GM19099 (cell line): ENCODE measurements around the gene COL5A1.

ENCODE experiments used
- POLR2A ChIP-seq: IDR thresholded peaks from 3 replicates; pipeline ENCODE4 v1.6.1; 2011; ENCODE audit warnings: low read depth; ENCODE audit not compliant: insufficient read length; ENCODE audit errors: extremely low read depth

COL5A1 gene

GRCh38 chr9:134653259-134654009, 11.8 kb downstream of the COL5A1 start:
- TF ChIP-seq POLR2A, result no peak

- no peak for TF ChIP-seq POLR2A
Measured at GRCh38 chr9:134655101-134655500, 13.5 kb downstream of the COL5A1 start.

DNA sequence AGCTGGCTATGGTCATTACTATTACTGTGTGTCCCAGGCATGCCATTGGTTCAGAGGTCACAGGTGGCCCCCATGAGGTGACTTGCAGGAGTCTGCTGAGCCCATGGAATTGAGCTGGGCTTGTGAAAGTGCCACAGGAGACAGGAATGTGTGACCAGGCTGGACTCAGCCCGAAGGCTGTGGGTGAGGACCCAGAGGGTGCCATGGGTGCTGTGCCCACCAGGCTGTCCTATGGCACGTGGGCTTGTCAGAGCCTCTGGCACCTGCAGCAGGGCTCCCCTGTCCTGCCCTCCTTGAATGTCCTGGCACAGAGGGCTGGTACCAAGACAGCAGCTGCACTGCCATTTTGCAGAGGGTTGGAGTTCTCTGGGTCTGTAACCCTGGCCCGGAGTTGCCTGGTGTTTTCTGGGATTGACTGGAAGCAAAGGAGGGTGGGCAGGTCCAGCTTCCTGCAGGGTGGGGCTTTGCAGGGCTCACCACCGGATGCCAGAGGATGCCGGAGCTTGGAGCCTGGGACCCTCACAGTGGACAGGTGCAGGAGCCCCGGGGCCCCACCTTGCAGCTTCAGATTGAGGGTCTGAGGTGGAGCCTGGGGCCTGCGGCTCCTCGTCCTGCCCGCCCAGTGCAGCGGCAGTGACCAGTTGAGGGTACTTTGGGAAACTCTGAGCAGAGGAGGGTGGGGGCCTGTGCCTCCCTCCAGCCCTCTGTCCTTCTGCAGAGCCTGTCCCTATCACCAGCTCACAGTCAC, 14.2 kb downstream of the COL5A1 start:
- TF ChIP-seq POLR2A, result no peak

DNA sequence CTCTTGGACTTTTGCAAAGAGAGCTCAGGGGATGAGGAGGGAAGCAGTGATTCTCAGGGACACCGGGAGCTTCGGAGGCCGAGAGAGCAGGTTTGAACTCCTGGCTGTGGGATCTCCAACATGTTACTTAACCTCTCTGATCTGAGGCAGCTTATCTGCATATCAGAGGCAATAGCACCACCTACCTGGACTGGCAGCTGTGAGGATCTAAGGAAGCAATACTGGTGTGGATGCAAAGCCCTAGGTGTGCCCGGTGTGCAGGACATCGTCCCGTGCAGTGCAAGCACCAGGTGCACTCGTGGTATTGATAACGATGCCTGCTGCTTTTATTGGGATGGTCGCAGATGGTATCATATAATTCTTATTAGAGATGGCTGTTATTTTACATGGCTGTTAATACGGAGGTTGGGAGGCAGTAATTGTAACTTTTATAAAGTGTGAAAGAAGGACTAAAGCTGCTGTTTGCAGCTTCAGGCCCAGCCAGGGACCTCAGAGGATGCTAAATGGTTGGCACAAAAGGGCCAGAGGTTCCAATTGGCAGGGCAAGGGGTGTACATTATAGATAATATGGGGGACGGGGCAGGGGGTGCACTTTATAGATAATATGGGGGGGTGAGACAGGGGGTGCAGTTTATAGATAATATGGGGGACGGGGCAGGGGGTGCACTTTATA, 14.9 kb downstream of the COL5A1 start:
- no peak for TF ChIP-seq POLR2A

- TF ChIP-seq POLR2A, result no peak
Measured at GRCh38 chr9:134657666-134658377, 16.2 kb downstream of the COL5A1 start.

GRCh38 chr9:134658378-134658955, 16.9 kb downstream of the COL5A1 start:
- no peak for TF ChIP-seq POLR2A

GRCh38 chr9:134659688-134660131, 18.1 kb downstream of the COL5A1 start:
- no peak for TF ChIP-seq POLR2A

DNA sequence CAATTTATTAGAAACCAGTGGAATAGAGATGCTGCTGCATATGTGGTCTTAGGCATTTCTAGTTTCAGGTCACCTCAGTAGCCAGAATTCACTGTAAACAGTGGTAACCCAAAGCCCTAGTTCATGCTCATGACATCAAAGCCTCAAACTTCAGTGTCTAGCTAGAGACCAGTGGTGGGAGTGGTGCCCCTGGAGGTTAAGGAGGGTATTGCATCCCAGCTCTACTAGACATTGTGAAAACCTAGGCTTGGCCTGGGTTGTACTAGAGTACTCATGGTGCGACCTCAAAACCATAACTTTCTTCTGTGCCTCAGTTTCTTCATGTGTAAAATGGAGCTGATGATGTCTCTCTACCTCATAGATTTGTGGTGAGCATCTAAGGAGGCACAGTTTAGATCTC, 18.8 kb downstream of the COL5A1 start:
- no peak for TF ChIP-seq POLR2A

DNA sequence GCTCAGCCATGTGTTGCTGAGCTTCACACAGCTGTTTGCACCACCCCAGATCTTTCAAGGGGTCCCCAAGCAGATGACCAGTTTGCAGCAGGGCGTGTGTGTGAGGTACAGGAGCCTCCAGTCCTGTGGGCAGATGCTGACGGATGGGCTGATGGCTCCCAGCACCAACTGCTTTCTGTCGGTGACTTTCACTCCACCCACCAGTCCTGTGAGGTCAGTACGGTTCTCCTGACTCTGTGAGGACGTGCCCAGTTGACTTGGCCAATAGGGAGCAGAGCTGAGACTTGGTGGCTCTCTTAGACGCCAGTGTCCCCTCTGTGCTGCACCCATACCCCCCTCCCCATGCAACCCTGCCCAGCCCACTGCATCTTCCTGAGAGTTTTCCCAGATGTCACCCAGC, 19.7 kb downstream of the COL5A1 start:
- no peak for TF ChIP-seq POLR2A

DNA sequence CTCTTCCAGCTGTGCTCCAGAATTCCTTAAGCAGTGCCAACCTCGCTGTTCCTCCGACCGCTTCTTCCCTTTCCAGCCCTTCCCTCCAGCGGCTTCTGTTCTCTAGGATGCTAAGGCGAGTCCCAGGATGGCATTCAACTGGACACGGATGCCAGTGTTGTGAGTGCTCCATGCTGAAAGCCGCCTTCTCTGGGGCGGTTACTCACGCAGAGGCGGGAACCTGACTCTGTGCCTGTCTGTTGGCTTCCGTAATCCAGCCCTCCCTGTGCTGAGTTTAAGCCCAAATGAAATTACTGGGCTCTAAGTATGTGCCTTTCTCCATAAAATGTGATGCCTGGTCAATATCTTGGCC, 20.2 kb downstream of the COL5A1 start:
- no peak for TF ChIP-seq POLR2A

DNA sequence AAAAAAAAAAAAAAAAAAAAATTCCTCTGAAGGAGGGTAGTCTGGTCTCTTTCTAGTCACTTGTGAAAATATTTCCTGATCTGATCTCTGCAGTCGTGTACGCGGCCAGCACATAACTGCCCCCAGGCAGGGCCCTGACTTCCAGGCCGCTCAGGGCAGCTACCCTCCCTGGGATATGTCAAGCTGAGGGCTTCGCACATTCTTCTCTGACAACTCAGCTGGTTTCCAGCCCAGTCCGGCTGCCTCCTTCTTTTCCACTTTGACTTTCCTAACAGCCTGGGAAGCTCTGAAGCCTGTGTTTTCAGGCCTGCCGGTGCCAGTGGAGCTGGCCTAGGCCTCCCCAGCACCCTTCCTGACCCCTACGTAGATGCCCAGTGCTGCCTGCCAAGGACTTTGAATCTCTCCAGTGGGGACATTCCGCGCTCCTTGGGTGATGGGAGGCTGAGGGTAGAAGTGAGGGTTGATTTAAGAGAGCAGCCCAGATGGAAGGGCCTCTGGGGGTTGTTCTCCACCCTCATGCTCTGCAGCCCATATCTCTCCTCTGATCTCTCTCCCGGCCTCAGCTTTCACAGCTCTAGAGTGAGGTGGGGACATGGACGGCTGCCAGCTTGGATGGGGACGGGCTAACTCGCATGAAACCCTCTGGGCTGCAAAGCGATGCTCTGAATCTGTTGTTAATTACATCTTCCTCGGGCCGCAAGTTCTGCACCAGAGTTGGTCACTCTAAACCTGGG, 20.7 kb downstream of the COL5A1 start:
- TF ChIP-seq POLR2A, result no peak

GRCh38 chr9:134663084-134663483, 21.5 kb downstream of the COL5A1 start:
- no peak for TF ChIP-seq POLR2A

- TF ChIP-seq POLR2A, result no peak
Measured at GRCh38 chr9:134663753-134664415, 22.3 kb downstream of the COL5A1 start.

DNA sequence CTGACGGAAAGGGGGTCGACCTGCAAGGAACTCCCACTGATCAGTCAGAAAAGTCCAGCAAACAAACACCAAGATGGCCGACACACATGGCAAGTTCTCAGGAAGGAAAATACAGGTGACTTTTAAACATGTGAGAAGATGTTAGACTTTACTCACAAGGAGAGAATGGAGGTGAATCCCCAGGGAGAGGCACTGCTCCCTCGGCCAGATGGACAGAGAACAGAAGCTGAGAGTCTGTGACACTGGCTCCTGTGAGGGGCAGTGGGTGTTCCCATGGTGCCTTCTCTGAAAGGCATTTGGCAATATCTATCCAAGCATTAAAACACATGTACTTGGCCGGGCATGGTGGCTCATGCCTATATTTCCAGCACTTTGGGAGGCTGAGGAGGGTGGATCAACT, 22.8 kb downstream of the COL5A1 start:
- TF ChIP-seq POLR2A, result no peak

DNA sequence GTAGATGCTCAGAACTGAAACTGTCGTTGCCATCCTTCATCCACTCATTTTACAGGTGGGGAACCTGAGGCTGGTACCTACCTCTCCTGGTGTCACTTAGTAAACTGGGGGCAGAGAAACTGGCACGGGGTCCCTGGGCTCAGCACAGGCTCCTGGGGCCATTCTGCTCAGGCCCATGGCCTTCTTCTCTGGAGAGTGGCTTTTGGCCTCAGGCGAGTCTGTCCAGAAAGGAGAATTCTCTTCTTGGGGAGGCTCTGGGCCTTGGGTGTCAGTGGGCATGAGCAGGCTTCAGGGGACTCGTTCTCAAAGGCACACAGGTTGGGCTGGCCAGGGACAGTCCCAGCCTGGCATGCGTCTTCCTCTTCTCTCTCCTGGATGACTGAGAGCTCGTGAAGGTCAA, 24.6 kb downstream of the COL5A1 start:
- no peak for TF ChIP-seq POLR2A
